COLO829 (cell line): ENCODE data around the gene TOP2A.
A peak's percentile ranks its signal among the peaks of the same experiment; 100 is the strongest.

ENCODE experiments used
- DNase-seq: peaks from one replicate; pipeline ENCODE4 v3.0.0; 2012; ENCODE audit warnings: low spot score

The TOP2A gene

DNA sequence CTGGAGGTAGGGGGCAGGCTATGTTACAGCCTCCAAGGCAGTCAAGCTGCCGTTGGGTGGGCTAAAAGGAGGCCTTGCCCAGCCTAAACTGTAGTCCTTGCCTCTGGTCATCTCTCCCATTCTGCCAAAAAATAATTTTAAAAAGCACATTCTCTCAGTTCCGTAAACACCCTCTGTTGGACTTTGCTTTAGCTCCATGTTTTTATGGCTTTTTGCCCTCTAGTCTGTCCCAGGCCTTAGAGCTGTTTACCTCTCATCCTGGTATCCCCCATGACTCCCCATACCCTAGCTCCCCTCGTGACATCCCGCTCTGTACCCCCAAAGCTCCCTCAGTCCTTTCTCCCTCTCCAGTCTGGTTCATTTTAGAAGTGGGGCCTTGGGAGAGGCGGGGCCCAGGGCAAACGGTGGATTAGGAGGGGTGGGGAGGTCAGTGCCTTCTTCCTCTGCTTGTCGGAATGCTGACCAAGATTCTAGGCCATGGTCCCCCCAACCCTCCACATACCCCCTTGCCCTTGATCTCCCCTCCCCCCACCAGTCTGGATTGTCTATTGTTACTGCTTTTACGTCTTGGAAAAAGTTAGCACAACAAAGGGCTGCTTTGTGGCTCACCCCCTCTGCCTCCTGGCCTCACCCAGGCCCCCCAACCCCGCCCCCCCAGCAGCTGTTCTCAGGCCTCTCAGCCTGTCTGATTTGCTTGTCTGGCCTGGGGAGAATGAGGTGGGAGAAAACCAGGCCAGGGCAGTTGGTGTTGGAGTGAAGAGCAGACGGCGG, 71.5 kb downstream of the TOP2A start:
- DNase-seq, result peak; percentile 76

- peak; percentile 68 for DNase-seq
Observed at GRCh38 chr17:40345161-40345993, 72.3 kb downstream of the TOP2A start.

GRCh38 chr17:40344421-40345160, 73.1 kb downstream of the TOP2A start:
- DNase-seq, result no peak

- DNase-seq, result no peak
Observed at GRCh38 chr17:40343219-40344119, 74.2 kb downstream of the TOP2A start.

DNA sequence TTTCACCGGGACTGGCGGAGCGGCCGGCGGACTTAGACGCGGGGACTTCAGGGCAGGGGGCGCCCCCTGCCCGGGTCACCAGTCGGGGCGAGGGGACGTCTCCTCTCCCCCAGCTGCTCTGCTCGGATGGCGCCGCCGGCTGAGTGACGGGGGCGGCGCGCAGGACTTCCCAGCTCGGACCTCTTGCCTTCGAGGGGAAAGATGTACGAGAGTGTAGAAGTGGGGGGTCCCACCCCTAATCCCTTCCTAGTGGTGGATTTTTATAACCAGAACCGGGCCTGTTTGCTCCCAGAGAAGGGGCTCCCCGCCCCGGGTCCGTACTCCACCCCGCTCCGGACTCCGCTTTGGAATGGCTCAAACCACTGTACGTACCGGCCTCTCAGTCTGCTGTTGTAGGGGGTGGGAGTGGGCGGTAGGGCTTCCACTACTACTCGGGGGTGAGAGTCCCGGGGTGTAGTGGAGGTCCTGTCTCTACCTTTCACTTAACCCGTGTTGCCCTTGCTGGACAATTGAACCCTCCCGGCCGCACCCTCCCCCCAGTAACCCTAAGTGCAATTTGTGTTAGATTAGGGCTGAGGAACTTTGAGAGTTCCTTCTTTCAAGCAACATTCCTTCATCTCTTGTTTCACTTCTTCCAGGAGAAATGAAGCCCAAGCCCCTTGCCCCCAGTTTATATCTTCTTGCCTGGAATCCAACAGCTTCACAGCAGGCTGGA, 75.0 kb downstream of the TOP2A start:
- no peak for DNase-seq

DNA sequence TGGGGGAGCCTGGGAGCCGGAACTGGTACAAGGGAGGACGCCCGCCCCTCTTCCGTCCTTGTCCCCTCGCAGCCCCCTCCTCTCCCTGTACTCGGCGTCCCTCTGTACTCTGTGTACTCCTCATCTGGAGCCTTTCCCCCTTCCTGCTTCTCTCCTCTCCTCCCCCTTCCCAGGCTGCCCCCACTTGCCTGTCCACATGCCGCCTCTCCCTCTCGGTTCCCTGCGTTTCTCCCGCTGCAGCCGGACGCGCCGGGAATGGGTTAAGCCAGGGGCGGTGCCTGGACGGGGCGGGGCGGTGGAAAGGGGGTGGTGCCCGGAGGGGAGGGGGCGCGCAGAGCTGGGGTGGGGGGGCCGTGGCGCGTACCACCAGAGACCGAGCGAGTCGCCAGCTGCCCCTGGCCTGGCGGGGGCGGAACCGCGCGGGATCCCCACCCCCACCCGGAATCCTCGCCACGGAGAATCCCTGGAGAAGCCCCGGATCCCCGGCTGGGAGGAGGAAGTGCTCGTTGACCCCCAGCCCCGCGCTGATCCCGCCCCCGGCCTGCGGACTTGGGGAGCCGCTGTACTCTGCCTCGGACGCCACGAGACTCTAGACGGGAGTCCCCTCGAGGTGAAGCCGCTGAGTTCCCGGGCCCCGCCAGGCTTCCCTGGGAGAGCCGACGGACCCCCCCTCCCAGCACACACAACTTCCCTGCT, 75.7 kb downstream of the TOP2A start:
- DNase-seq, result no peak

GRCh38 chr17:40340880-40341807, 76.6 kb downstream of the TOP2A start:
- DNase-seq, result no peak

DNA sequence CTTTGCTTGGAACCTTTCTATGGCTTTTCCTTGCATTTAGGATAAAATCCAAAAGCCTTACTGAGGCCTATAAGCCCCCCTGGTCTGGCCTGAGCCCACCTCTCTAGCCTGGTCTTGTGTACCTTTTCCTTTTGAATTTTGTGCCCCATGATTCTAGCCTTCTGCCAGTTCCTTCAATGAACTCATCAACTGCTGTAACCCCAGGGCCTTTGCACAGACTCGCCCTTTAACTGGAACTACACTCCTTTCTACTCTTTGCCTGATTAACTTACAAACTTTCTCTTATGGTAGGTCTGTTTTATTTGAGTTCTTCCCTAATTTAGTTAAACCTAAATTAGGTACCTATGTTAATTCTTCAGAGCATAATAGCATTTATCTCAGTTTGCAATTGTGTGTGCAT, 77.4 kb downstream of the TOP2A start:
- no peak for DNase-seq

GRCh38 chr17:40338941-40339649, 78.6 kb downstream of the TOP2A start:
- DNase-seq, result no peak
